Stimulated activated CD8-positive, alpha-beta memory T cell treated with anti-CD3 and anti-CD28 coated beads, Interleukin-15, amount 100 ng/mL, for 1 hour (primary cell): ENCODE measurements around the gene DOP1B.

Source experiments
- DNase-seq: peaks from one replicate; pipeline ENCODE4 v3.0.0-alpha.2; 2020; ENCODE audit warnings: low read depth

Gene DOP1B

DNA sequence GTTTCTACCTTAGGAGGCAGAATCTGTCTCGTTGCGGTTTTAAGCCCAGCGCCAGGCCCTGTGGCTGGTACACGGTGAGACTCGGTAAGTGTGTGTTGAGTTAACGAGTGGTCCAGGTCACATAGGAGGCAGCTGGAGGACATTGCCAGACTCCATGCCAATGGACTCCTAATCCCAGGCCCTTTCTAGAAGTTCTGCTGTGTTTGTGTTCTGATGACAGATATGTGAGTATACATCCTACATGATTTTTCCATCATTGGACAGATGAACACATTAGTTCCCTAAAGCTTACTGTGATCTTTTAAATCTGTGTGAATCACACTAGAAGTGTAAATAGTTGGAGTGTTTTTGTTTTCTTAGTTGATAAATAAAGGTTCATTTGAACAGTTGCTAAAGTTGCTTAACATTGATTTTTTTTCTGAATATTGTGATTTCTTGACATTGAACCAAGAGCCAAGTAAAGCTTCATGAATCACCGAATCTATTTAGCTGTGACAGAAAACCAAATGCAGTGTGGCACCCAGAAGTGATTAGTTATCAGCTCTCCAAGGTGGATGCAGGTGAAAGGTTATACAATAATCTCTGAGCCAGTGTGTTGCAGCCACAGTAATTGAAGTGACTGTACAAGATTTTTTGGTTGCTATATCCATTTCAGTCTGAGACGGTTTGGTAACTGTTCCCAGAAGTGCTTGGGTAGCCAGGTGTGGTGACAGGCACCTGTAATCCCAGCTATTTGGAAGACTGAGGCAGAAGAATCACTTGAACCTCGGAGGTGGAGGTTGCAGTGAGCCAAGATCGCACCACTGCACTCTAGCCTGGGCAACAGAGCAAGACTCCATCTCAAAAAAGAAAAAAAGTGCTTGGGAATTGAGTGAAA lies 46.3 kb downstream of the DOP1B start:
- no peak for DNase-seq

DNA sequence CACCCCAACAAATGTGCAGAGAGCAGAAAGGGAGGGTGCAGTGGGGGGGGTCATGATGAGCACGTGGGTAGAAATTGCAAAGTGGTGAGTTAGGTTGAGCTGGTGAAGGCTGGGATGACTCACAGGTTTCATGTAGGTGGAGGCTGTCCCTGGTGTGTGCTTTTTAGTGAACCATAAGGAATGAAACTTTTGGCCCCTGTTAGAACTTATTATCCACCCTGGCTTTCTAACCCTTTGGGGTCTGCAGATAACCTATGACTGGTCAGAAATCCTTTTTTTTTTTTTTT lies 46.9 kb downstream of the DOP1B start:
- no peak for DNase-seq

DNA sequence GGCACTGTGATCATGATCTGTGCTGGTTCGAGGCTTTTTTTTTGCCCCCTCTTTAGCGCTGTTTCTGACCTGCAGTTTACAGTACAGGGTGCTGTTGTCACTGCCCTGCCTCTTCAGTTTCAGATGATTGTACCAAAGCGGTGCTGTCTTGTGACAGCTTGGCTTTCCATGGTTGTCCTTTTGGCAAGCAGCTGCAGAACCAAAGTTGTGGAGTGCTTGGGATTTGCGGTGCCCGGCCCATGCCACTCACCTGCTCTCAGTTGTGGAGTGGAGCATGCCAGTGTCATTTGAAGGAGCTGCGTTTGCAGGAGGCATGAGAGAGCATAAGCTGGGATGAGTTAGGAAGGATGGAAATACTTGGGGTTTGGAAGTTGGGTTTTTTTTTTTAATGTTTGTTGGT lies 48.4 kb downstream of the DOP1B start:
- DNase-seq = no peak

DNA sequence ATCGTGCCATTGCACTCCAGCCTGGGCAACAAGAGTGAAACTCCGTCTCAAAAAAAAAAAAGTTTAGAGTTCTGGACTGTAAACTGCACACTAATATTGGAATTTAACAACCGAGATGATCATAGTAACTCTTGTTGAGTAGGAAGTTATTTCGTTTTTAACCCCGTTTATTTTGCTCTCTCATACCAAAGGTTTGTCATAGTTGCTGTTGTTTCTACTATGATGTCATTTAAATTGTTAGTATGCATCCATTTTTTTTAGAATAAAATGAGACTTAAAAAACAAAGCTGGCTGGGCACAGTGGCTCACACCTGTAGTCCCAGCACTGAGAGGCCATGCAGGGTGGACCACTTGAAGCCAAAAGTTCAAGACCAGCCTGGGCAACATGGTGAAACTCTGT lies 49.3 kb downstream of the DOP1B start:
- no peak for DNase-seq
